ENCODE results near the gene ACER3. TPM values are rescaled to one million over a fixed set of nuclear protein-coding genes. Genes with fewer than 3 reads are reported as not detected.

The ACER3 gene
- total and polyA plus RNA-seq, 2 donors (not counting 1 experiment from before 2014, with no cell fraction given) = 3.3 to 12.9 TPM

GRCh38 chr11:77065878-77066228 lies 205.1 kb downstream of the ACER3 start:
- intact Hi-C loops (cut with micrococcal nuclease) = loop anchor here (1.0 to 5.0 kb wide), 6 partner anchors 19 to 931 kb away; partner anchors contain the start of genes ACER3 and PAK1
- DNase-seq (no peak), ATAC-seq (ENCODE audit: low read depth) (no peak)
- ChIA-PET CTCF (interaction anchor here (1.1 to 3.2 kb wide), 4 partner anchors 18 to 146 kb away, joined by 3 to 18 read pairs (median 10); no protein-coding TSS in a partner anchor), POLR2A (interaction anchor here (1.0 kb wide), 1 partner anchor 18 kb away, joined by 3 read pairs; no protein-coding TSS in a partner anchor)
- H3K36me3 ChIP-seq (replicated peaks in 1 of 2; ENCODE audit: control extremely low read depth in 1 of 2, control insufficient read depth in 1 of 2, extremely low read depth in 1 of 2, insufficient read depth in 2 of 2, low read length in 1 of 2) = no peaks in the 10 kb centered on the region
- H3K9me3 ChIP-seq (ENCODE audit: control extremely low read depth in 1 of 3, control insufficient read depth in 2 of 3, insufficient read depth in 1 of 3, low read length in 2 of 3) = peaks cover 0 to 6% (median 1%) of the 10 kb centered on the region in 3 donors
- no peak overlapping the region for H3K27ac ChIP-seq (ENCODE audit: low read length in 2 of 2)
- Mint-ChIP-seq H3K4me3 (peak overlapping the region; percentile 95), H3K27ac (peak overlapping the region; percentile 89), H3K27me3 (peaks cover 14% of the 10 kb centered on the region), H3K4me1 (peaks cover 12% of the 10 kb centered on the region), H3K9me3 (ENCODE audit: insufficient read depth) (no peaks in the 10 kb centered on the region)
- H2AFZ ChIP-seq (ENCODE audit: insufficient read depth, low read depth, low read length, poor library complexity, severe bottlenecking) = peak overlapping the region; percentile 99
- peak overlapping the region; percentile 48 to 83 (median 69) for H3K4me3 ChIP-seq (ENCODE audit: control extremely low read depth in 1 of 5, extremely low read depth in 1 of 5, insufficient read depth in 1 of 5, low read depth in 2 of 5, low read length in 4 of 5)
- 21% methylated on average over 11 of the region's 14 CpGs for WGBS (ENCODE audit: insufficient coverage)
- peak overlapping the region; percentile 99 for H3K4me2 ChIP-seq (replicated peaks; ENCODE audit: low read depth, low read length, poor library complexity, severe bottlenecking)
- peaks cover 0 to 3% (median 0%) of the 10 kb centered on the region in 4 experiments for H3K27me3 ChIP-seq (replicated peaks in 1 of 4; ENCODE audit: control extremely low read depth in 1 of 4, control insufficient read depth in 3 of 4, insufficient read depth in 4 of 4, low read length in 3 of 4)
- no peaks in the 10 kb centered on the region for H4K20me1 ChIP-seq (ENCODE audit: control insufficient read depth, insufficient read depth, low read length, poor library complexity, severe bottlenecking)
- peaks cover 11 to 16% of the 10 kb centered on the region in 2 donors for H3K4me1 ChIP-seq (ENCODE audit: control insufficient read depth in 2 of 2, insufficient read depth in 2 of 2, low read length in 2 of 2)
- H3K9ac ChIP-seq (ENCODE audit: low read length) = peak overlapping the region; percentile 84
- no peaks in the 10 kb centered on the region for H3K79me2 ChIP-seq (ENCODE audit: control insufficient read depth, insufficient read depth, low read length)
- TF ChIP-seq EZH2 (IDR thresholded peaks at IDR 0.05; ENCODE audit: borderline replicate concordance, insufficient read depth, low read depth, low read length, poor library complexity, severe bottlenecking) = no peak
- TF ChIP-seq CTCF (IDR thresholded peaks at IDR 0.05) = no peak
